Mammary epithelial cell (primary cell): ENCODE measurements around the gene GJA3.

ENCODE experiments used
- CTCF ChIP-seq, 2 donors: IDR thresholded peaks in 1 of 2; conservative IDR thresholded peaks in 1 of 2; 2 replicates each; pipeline ENCODE4 v1.5.1; 2011 to 2012; ENCODE audit warnings: inconsistent platforms in 2 of 2, low read length in 2 of 2, mild to moderate bottlenecking in 2 of 2, control low read depth in 1 of 2, low read depth in 1 of 2; ENCODE audit not compliant: insufficient read depth in 1 of 2; ENCODE audit errors: extremely low read depth in 1 of 2
- EZH2 ChIP-seq: IDR thresholded peaks from 2 replicates; pipeline ENCODE4 v1.6.1; 2012; ENCODE audit warnings: low read length, inconsistent platforms, borderline replicate concordance

- TF ChIP-seq CTCF (conservative IDR thresholded peaks at IDR 0.05 in 1 of 2, IDR thresholded peaks at IDR 0.05 in 1 of 2; ENCODE audit: extremely low read depth in 1 of 2, insufficient read depth in 1 of 2, low read depth in 1 of 2, low read length in 2 of 2) (no peak), EZH2 (no peak)
These were observed 561 bp upstream of the GJA3 start for GRCh38 chr13:20161275-20161950.
